Right renal cortex interstitium (tissue), 3 donors: ENCODE results near the gene PHF20. TPM values are rescaled to one million over a fixed set of nuclear protein-coding genes. Genes with fewer than 3 reads are reported as not detected.
"Not testable (repeated sequence)": the region's sequence is repeated elsewhere in the genome, so short reads cannot be mapped to it uniquely, and the experiment has no call there.

Source experiments
- DNase-seq, 3 donors: peaks; one replicate each; pipeline ENCODE4 v3.0.0-alpha.2; 2013; ENCODE audit warnings: low read depth in 3 of 3, low spot score in 2 of 3
- polyA plus RNA-seq, 3 donors: library from polyadenylated mRNA; unstranded; fragments of 120-200 nt; gene quantifications; one replicate each; pipeline ENCODE4 v1.2.1, GENCODE V29; 2013; ENCODE audit not compliant: insufficient read length in 3 of 3

Gene PHF20
- polyA plus RNA-seq, 3 donors = 38.7 to 43.9 (median 41.6) TPM

DNA sequence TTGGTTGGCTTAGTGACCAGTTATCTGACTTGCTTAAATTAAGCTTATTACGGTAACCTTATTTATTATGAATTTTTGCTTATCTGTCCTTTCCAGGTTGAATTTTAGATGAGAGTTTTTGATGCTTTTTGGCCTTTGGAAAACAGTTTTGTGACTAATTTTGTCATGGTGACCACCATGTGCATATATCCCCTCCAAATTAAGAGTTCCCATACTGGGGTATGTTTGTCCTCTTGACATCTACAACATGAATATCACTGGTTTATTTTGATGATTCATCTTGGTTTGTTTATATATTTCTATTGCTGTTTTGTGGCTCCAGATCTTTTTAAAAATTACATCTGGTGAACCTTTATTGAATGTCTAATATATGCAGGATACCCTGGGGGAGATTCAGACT is 61.4 kb downstream of the PHF20 start:
- DNase-seq = no peak

DNA sequence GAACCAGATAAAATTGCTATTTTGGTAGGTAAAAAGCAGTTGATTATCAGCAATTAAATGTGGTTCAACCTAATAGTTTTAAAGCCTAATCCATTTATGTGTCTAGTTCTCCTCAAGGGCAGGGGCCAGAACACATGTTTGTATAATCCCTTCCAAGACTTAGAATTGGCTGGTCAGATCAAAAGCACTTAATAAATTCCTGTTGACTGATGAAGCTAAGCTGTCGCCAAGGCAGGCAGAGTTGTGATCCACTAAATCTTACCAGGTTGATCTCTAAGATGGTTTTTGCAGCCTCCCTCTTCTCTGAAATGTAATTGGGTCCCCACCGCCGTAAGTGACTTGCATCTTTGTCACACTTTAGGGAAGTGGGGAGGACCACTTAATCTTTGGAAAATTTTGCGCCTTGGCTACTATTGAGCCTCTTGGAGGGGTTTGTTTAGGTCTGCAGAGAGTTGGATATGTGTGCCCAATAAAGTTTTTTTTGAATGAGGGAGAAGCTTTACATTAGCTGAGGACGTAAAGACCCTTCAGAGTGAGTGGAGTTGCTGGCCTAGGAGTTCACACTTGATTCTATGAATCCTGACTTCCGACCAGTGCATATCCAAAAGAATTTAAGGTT is 65.9 kb downstream of the PHF20 start:
- peak in 1 of 3 donors; percentile 24 for DNase-seq

DNA sequence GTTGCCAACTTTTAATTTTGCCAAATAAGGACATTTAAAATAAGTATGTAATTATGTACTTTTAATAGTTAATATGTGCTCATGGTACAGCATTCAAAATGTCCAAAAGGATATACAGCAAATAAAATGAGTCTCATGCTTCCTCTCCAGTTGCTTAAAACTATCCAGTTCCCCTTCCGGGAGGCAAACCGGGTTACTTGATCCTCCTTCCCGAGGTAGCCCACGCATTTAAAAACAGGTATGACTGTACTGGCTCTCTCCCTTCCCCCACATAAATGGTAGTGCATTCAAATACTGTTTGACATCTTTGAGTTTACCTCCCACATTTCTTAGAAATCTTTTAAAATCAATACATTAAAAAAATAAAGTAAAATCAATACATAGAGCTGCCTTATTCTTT is 66.4 kb downstream of the PHF20 start:
- DNase-seq = no peak

DNA sequence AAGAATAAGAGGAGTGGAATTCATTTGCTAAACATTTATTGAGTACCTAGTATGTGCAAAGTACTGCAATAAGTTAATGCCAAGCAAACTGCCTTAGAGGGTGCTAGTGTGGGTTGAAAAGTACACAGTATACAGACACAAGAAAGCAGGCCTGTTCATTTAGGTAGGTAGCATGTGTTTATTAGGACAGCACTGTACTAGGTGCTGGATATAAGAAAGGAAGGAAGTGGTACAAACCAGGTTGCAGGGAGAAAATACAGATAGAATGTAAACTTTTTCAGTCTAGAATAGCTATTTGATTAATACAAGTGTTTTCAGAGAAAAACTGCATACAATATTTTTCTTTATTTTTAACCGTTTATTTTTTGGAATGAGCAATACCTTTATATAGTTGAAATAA is 68.1 kb downstream of the PHF20 start:
- no peak for DNase-seq

DNA sequence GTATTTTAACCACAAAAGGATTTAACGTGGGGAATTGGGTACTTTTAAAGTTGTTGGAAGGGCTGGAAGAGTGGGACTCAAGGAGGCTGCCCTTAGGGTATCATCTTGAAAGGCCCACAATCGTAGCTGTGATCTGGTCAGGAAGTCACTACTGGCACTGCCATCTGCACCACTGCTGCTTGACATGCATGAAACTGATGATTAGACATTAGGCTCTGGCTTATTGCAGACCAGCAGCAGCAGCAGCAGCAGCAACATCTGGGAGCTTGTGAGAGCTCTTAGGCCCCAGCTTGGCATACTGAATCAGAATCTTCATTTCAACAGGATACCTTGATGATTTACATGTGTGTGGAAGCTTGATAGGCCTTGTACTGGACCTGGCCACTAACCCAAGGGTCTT is 68.6 kb downstream of the PHF20 start:
- no peak for DNase-seq

DNA sequence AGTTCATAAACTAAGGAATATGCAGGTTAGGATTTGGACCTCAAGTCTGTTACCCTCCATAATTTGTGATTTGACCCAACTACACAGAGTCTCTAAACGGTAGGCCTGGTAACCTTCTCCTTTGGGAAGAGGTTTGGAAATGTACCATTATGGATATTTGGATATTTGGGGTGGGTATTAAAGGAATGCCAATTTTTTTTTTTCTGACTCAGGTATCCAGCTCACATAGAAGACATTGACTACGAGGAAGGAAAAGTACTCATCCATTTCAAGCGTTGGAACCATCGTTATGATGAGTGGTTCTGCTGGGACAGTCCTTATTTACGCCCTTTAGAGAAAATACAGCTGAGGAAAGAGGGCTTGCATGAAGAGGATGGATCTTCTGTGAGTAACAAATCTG is 70.5 kb downstream of the PHF20 start:
- DNase-seq = no peak

DNA sequence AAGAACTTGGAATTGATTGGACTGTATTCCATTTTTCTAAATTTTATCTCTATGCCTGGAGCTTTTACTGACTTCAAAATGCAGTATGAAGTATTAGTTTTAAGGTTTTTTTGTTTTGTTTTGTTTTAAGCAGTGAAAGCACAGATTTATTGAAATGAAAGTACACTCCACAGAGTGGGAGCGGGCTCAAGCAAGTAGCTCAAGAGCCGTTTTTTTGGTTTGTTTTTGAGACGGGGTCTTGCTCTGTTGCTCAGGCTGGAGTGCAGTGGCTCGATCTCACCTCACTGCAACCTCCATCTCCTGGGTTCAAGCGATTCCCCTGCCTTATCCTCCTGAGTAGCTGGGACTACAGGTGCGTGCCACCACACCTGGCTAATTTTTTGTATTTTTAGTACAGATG is 72.1 kb downstream of the PHF20 start:
- DNase-seq = not testable (repeated sequence)

DNA sequence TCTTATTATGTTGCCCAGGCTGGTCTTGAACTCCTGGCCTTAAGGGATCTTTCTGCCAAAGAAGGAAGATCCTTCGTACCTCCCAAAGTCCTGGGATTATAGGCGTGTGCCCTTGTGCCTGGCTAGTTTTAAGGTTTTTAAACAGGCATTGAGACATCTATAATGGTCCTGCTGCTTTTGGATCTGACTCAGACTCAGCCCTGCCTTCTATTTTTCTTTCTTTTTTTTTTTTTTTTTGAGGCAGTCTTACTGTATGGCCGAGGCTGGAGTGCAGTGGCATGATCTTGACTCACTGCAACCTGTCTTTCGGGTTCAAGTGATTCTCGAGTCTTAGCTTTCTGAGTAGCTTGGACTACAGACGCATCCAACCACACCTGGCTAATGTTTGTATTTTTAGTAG is 73.7 kb downstream of the PHF20 start:
- DNase-seq = no peak

DNA sequence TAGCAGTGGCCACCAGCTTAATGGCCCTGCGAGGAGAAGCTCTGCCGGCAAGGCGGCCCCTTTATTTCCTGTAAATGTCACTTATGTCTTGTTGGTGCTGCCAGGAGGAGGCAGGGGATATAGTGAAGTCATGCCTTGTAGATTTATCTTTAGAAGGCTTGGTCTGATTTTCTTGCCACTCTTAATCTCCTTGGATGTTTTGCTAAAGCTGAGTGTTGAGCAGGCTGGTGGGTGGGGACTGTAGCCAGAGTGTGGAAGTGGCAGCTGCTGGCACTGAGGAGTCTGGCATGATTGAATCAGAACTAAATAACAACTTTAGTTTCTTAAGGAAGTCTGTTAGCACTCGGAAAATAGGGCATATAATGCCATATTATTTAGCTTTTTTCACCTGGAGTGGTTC is 77.9 kb downstream of the PHF20 start:
- no peak for DNase-seq

DNA sequence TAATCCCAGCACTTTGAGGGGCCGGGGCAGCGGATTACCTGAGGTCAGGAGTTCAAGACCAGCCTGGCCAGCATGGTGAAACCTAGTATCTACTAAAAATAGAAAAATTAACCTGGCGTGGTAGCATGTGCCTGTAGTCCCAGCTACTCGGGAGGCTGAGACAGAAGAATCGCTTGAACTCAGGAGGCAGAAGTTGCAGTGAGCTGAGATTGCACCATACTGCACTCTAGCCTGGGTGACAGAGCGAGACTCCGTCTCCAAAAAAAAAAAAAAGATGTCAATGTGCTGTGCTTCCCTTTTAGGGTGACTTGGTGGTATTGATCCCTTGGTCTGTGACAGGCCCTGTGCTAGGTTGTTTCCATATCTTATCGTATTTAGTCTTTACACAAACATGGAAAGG is 79.8 kb downstream of the PHF20 start:
- not testable (repeated sequence) for DNase-seq

DNA sequence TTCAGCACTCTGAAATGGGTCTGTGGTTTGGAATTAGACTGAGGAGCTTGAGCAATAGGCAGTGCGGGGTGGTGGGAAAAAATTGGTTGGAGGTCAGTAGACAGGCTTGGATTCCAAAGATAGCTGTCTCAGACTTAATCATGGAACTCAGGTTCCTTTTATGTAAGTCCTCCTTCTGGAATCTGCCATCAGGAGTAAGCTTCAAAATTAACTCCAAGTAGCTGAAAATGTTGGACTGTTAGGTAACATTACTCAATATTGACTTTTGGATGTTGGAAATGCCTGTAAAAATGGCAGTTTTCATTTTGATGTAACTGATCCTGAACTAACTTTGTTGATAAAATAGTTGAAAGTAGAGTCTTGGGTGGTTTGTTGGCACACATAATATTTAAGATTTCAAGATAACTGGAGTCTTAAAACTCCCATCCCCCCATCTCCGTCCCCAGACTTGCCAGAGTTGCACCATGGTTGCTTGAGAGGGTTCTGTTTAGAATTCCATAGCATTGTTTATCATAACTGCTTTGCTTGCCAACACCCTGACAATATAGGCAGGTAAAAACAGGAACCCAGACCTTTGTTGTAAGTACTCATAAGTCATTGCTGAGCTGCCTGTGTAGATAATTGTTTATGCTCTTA is 83.0 kb downstream of the PHF20 start:
- no peak for DNase-seq

DNA sequence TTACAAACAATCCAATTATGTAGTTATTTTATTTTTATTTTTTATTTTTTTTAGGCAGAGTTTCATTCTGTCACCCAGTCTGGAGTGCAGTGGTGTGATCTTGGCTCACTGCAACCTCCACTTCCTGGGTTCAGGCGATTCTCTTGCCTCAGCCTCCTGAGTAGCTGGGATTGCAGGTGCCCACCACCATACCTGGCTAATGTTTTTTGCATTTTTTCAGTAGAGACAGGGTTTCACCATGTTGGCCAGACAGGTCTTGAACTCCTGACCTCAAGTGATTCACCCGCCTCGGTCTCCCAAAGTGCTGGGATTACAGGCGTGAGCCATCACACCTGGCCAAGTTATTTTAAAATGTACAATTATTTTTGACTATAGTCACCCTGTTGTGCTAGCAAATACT is 83.8 kb downstream of the PHF20 start:
- DNase-seq = not testable (repeated sequence)

DNA sequence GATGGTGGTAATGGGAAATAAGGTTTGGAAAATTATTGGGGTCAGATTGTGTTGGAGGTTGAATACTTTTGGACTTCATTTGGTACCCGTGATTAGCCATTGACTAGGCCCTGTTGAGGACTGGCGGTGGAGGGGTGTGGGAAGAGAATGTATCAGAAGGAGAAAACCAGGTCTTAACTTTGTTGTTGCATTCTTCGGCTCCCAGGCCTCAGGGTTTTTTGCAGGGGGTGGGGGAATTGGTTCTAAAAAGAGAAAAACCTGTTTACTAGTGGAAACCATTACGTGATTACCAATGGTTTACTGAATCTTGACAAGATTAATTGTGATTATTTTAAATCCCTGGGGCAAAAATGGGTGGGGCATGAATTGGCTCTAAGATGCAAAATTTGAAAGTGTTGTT is 85.1 kb downstream of the PHF20 start:
- DNase-seq = no peak

DNA sequence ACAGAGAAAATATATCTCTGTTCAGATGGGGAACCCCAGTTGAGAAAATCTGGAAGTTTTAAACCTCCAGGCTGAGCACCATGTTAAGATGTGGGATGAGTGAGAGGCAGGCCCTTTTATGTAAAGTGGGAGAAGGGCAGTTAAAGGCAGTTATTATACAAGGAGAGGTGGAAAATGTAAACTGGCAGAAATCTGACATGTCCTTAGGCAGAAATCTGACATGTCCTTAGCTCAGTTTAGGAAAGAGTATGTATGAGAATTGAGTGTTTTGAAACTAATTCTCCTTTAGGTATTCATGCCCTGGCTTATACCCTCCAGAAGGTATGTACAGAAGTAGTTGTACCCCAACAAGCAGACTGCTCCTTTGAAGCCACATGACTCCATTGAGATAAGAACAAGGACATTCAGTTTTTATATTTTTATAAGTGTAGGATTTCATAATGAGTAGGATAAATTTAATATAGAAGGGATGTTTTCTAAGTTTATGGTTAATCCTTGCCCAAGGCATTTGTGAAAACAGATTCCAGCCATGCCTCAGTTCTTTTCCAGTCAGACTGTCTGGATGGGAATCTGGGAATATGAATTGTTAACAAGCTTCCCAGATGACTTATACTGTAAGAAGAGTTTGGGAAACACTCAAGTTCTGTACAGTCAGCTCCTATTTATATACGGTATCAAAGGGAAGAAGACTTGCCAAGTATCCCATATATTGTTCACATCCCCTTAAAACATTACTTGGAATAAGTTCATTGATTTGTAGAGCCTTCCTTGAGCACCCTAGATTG is 94.8 kb downstream of the PHF20 start:
- no peak for DNase-seq

DNA sequence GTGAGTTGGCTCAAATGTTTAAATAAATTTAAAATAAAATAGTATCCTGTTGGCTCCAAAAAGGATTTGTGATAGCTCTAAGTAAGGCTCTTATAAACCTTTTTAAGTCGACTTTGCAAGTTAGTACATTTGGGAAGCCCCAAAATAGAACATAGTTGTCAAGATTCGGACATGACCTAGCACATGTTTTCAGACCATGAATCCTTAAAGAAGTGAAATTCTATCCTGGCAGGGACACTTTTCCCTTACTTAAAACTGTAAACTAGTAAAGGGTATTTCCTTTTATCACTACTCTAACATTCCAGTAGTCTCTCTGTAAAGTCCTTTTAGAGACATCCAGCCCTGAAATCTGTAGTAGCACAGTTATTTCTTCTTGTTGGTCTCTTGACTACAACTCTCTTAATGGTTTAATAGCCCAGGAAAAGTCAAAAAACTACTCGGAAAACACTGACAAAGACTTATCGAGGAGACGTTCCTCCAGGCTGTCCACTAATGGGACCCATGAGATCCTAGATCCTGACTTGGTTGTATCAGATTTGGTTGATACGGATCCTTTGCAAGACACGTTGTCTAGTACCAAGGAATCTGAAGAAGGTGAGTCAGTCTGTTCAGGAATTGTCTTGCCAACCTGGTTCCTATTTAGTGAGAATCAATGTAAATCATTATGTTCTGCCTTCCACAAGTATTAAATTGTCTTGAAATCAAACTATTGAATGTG is 98.9 kb downstream of the PHF20 start:
- no peak for DNase-seq

DNA sequence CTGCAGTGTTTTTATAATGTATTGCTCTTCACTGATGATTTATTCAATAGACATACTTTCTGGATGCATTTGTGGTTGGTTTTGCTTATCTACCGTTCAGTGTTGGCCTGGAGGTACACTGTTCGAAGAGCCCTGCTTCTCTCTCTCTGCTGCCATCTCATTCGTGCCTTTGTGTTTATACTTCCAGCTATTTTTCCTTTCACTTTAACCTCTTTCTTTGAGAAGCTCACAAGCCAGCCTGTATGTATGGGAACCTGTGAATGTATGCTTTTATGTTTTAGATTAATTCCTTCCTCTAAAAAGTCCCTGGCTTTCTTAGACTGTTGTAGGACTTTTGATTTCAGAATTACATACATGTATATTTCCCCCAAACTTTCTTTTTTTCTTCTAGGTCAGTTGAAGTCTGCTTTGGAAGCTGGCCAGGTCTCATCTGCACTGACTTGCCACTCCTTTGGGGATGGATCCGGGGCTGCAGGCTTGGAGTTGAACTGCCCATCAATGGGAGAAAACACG is 99.5 kb downstream of the PHF20 start:
- DNase-seq = no peak

DNA sequence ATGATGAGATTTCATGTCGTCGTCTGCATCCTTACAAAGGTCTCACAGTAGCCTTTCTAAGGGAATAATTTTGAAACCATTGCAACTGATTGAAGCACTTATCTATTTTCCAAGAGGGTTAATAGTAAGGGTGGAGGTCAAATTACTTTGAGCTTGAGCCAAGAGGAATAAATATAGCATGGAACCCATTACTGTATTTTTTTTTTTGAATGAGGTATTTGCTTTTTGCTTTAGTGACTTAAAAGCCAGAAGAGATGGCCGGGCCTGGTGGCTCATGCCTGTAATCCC is 104.2 kb downstream of the PHF20 start:
- no peak for DNase-seq

DNA sequence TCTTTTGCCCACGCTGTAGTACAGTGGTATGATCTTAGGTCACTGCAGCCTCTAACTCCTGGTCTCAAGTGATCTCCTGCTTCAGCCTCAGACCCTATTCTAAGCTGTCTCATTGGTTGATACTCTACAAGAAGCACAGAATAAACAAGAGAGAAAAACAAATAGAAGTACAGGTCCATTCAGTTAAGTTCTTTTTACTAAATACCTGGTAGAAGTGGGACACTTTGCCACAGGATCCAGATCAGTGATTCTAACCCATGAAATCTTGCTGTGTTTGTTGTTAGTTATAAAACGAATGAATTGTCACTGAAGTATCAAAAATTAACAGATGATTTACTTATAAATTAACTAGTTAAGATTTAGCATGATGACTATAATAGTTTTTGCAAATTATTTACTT is 105.8 kb downstream of the PHF20 start:
- no peak for DNase-seq

DNA sequence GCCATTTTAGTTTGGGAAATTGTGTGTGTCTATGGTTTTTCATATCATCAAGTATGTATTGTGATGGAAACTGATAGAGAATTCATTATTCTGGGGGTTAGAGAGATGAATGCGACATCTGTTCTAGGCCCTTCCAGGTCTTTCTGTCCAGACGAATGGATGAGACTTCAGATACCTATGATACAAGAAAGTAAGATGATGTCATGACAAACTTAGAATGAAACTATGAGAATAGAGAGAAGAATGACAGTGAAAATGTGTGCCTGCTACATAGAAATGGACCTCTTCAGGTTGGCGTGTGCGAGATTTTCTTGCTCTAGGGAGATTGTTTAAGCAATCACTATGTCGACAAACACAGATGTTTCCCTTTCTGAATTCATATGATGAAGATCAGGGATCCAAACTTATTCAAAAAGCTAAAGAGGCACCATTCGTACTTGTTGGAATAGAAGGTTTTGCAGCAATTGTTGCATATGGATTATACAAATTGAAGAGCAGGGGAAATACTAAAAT is 106.4 kb downstream of the PHF20 start:
- no peak for DNase-seq

DNA sequence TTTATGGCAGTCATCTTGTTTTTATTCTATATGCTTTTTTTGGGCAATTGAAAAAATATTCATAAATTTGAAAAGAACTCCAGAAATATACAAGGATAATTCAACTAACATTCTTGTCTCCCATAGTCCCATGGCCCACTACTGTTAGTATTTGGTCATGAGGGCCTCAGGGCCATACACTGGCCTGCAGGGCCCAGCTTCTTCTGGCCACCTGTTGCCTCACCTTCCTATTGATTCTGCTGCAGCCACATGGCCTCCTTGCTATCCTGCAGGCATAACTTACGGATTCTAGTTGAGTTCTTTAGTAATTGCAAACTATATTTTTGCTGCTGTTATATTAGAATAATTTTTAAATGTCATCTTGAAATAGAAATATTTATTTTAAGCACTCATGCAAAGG is 109.9 kb downstream of the PHF20 start:
- no peak for DNase-seq
